HCT116 (cell line): ENCODE results near the gene ERC2. TPM values are rescaled to one million over a fixed set of nuclear protein-coding genes. Genes with fewer than 3 reads are reported as not detected.

Experiments used
- ATAC-seq: fragments of 200-7000 bp; cut with Tn5 transposase; 2 replicates; pipeline ENCODE4 v1.9.1; 2020; ENCODE audit warnings: mild to moderate bottlenecking, moderate library complexity
- BruUV-seq: library from RNA; stranded (reverse); fragments of 400-500 nt; replicated peaks from 2 replicates; lab custom pipeline; 2021; lab: Mats Ljungman, UMichigan
- CTCF ChIA-PET: fragments of 300-600 bp; sonication (Branson Sonifier 250); formaldehyde crosslinking; loops from one replicate; lab custom pipeline; 2021; ENCODE audit warnings: antibody characterized with exemption; lab: Charles Lee
- POLR2A ChIA-PET: fragments of 300-600, 350-600 bp; sonication (Branson Sonifier 250); formaldehyde crosslinking; loops from one replicate; lab custom pipeline; 2021; ENCODE audit warnings: antibody characterized with exemption; lab: Charles Lee
- RAD21 ChIA-PET, 2 experiments: fragments of 300-600 bp; sonication (Branson Sonifier 250); formaldehyde crosslinking; loops; one replicate each; lab custom pipeline; 2023; ENCODE audit warnings: low total read pairs in 2 of 2; ENCODE audit not compliant: uncharacterized antibody in 2 of 2, unreplicated experiment in 2 of 2, low non-redundant PET in 1 of 2; lab: Charles Lee
- DNase-seq: peaks from one replicate; pipeline ENCODE4 v3.0.0-alpha.2; 2010; ENCODE audit warnings: low read depth, low spot score
- H2AFZ ChIP-seq: fragments of 200-600 bp; shearing (Covaris generic), sonication (generic); 2 replicates; pipeline ENCODE4 v1.6.1; 2017; ENCODE audit warnings: low read depth, mixed run types, mixed read lengths, antibody characterized with exemption, low read length; ENCODE audit not compliant: poor library complexity, severe bottlenecking
- H3K27ac ChIP-seq: 2 replicates; pipeline ENCODE4 v1.5.1; 2012; ENCODE audit warnings: low read depth, low read length
- H3K27me3 ChIP-seq: fragments of 200-600 bp; sonication (generic); 2 replicates; pipeline ENCODE4 v1.6.1; 2016; ENCODE audit warnings: mixed run types, low read length, mixed read lengths; ENCODE audit not compliant: insufficient read depth
- H3K36me3 ChIP-seq, 2 experiments: fragments of 200-500 bp in 1 of 2; fragments of 200-600 bp in 1 of 2; sonication (Bioruptor generic) in 1 of 2; sonication (generic) in 1 of 2; 2 replicates each; pipeline versions ENCODE4 v1.5.1 to v1.6.1; 2014 to 2016; ENCODE audit warnings: low read length in 2 of 2, inconsistent platforms in 1 of 2, mixed read lengths in 1 of 2, mixed run types in 1 of 2; ENCODE audit not compliant: insufficient read depth in 2 of 2, control insufficient read depth in 1 of 2
- H3K4me1 ChIP-seq, 2 experiments: fragments of 200-600 bp in 1 of 2; sonication (generic) in 1 of 2; 2 replicates each; pipeline versions ENCODE4 v1.5.1 to v1.6.1; 2012 to 2017; ENCODE audit warnings: low read length in 2 of 2, inconsistent platforms in 1 of 2, mild to moderate bottlenecking in 1 of 2, mixed read lengths in 1 of 2, mixed run types in 1 of 2, moderate library complexity in 1 of 2; ENCODE audit not compliant: insufficient read depth in 2 of 2, control insufficient read depth in 1 of 2
- H3K4me2 ChIP-seq: fragments of 200-600 bp; sonication (generic); 2 replicates; pipeline ENCODE4 v1.6.1; 2017; ENCODE audit warnings: mixed run types, low read length, mixed read lengths
- H3K4me3 ChIP-seq, 2 experiments: fragments of 200-600 bp in 1 of 2; sonication (generic) in 1 of 2; replicated peaks in 1 of 2; 2 replicates each; pipeline ENCODE4 v1.5.1; 2011 to 2016; ENCODE audit warnings: low read length in 2 of 2, control low read depth in 1 of 2, low read depth in 1 of 2, mild to moderate bottlenecking in 1 of 2, mixed read lengths in 1 of 2, mixed run types in 1 of 2
- H3K79me2 ChIP-seq: fragments of 200-600 bp; sonication (generic); 2 replicates; pipeline ENCODE4 v1.6.1; 2017; ENCODE audit warnings: mild to moderate bottlenecking, mixed run types, low read length, moderate library complexity, mixed read lengths; ENCODE audit not compliant: insufficient read depth
- H3K9ac ChIP-seq: fragments of 200-600 bp; sonication (generic); 2 replicates; pipeline ENCODE4 v1.6.1; 2016; ENCODE audit warnings: low read length, mixed read lengths
- H3K9me2 ChIP-seq: fragments of 200-600 bp; sonication (generic), shearing (Covaris generic); 2 replicates; pipeline ENCODE4 v1.6.1; 2017; ENCODE audit warnings: mixed run types, mild to moderate bottlenecking, moderate library complexity; ENCODE audit not compliant: insufficient read depth
- H3K9me3 ChIP-seq, 2 experiments: fragments of 200-500 bp in 1 of 2; fragments of 200-600 bp in 1 of 2; sonication (Bioruptor generic) in 1 of 2; sonication (generic) in 1 of 2; 2 replicates each; pipeline ENCODE4 v1.6.1; 2014 to 2017; ENCODE audit warnings: low read length in 2 of 2, mixed read lengths in 2 of 2, inconsistent platforms in 1 of 2, low read depth in 1 of 2, mild to moderate bottlenecking in 1 of 2, mixed run types in 1 of 2, moderate library complexity in 1 of 2; ENCODE audit not compliant: control insufficient read depth in 1 of 2, insufficient read depth in 1 of 2
- H4K20me1 ChIP-seq: fragments of 200-600 bp; sonication (generic), shearing (Covaris generic); 2 replicates; pipeline ENCODE4 v1.6.1; 2017; ENCODE audit warnings: mixed run types, mild to moderate bottlenecking, moderate library complexity; ENCODE audit not compliant: insufficient read depth
- CBX3 ChIP-seq: IDR thresholded peaks from 2 replicates; pipeline ENCODE4 v1.6.1; 2012; ENCODE audit warnings: low read depth
- EGR1 ChIP-seq: IDR thresholded peaks from 2 replicates; pipeline ENCODE4 v1.6.1; 2012; ENCODE audit warnings: low read depth
- EZH2phosphoT487 ChIP-seq: fragments of 200-600 bp; IDR thresholded peaks from 2 replicates; pipeline ENCODE4 v1.6.1; 2018; ENCODE audit warnings: antibody characterized with exemption, borderline replicate concordance
- FOSL1 ChIP-seq: IDR thresholded peaks from 2 replicates; pipeline ENCODE4 v1.6.1; 2012; ENCODE audit warnings: low read depth
- MAX ChIP-seq: IDR thresholded peaks from 2 replicates; pipeline ENCODE4 v1.6.1; 2012
- POLR2A ChIP-seq: IDR thresholded peaks from 2 replicates; pipeline ENCODE4 v1.7.0; 2011; ENCODE audit warnings: borderline replicate concordance; ENCODE audit not compliant: insufficient read depth, insufficient read length; ENCODE audit errors: extremely low read depth
- POLR2AphosphoS5 ChIP-seq: IDR thresholded peaks from 2 replicates; pipeline ENCODE4 v1.6.1; 2011; ENCODE audit warnings: mild to moderate bottlenecking, low read depth, low read length, moderate library complexity
- RAD21 ChIP-seq: IDR thresholded peaks from 2 replicates; pipeline ENCODE4 v1.6.1; 2012; ENCODE audit warnings: low read depth, mild to moderate bottlenecking
- SP1 ChIP-seq: IDR thresholded peaks from 2 replicates; pipeline ENCODE4 v1.6.1; 2012; ENCODE audit warnings: low read depth
- SRF ChIP-seq: IDR thresholded peaks from 2 replicates; pipeline ENCODE4 v1.6.1; 2012; ENCODE audit warnings: low read depth
- ZFX ChIP-seq: fragments of 450-650 bp; IDR thresholded peaks from 2 replicates; pipeline ENCODE4 v1.6.1; 2017
- intact Hi-C: fragments of 100-400 bp; cut with micrococcal nuclease; formaldehyde crosslinking; loops from 2 replicates; pipeline ENCODE4 v1.10.0; 2022
- total RNA-seq: library from RNA; stranded (reverse); gene quantifications from one replicate; pipeline ENCODE4 v1.2.1, GENCODE V29; 2021; ENCODE audit not compliant: unreplicated experiment
- TF ChIP-seq, protein P1 (sequence below): IDR thresholded peaks from 2 replicates; pipeline ENCODE4 v1.6.1; 2012

Gene ERC2
- total RNA-seq, 1 experiment from 2014 or later, result not detected

DNA sequence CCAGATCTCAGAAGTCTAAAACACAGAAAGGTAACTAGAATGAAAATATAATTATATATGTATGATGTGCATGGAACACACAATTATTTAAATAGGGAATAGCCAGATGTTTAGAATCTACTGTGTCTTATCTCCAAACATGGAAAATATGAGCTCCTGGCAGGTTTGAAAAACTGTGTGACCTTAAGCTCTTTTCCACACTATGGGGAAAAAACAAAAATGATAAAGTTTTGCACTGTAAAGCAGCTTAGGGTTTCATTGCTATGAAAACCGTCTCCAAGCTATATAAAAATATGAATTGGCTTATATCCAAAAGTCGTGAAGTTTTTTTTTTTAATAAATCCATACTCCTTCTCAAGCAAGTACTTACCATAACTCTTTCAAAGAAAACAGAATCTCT lies 159.8 kb downstream of the ERC2 start:
- Histone ChIP-seq H3K4me1 (no peaks in the 10 kb centered on the region), H3K27ac (no peak overlapping the region), H3K4me2 (no peak overlapping the region), H3K79me2 (no peaks in the 10 kb centered on the region), H3K9me2 (no peaks in the 10 kb centered on the region), H4K20me1 (no peaks in the 10 kb centered on the region), H3K4me3 (no peak overlapping the region), H2AFZ (no peak overlapping the region), H3K36me3 (no peaks in the 10 kb centered on the region), H3K9me3 (no peaks in the 10 kb centered on the region), H3K27me3 (peaks cover 16% of the 10 kb centered on the region; the same call in 1 of the 2 replicates), H3K9ac (no peak overlapping the region)
- no peak for TF ChIP-seq CBX3
- no peak for TF ChIP-seq MAX
- TF ChIP-seq, protein P1, sequence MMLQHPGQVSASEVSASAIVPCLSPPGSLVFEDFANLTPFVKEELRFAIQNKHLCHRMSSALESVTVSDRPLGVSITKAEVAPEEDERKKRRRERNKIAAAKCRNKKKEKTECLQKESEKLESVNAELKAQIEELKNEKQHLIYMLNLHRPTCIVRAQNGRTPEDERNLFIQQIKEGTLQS, result no peak
- no peak for TF ChIP-seq SP1
- TF ChIP-seq POLR2A, result no peak
- no peak for TF ChIP-seq SRF
- no peak for TF ChIP-seq POLR2AphosphoS5
- TF ChIP-seq RAD21, result no peak
- TF ChIP-seq ZFX, result no peak
- TF ChIP-seq EGR1, result no peak
- intact Hi-C loops, result no loop called here
- DNase-seq (no peak), ATAC-seq (no peak)
- no TSS peak for BruUV-seq
- ChIA-PET CTCF (no interaction called here), POLR2A (no interaction called here), RAD21 (no interaction called here)

DNA sequence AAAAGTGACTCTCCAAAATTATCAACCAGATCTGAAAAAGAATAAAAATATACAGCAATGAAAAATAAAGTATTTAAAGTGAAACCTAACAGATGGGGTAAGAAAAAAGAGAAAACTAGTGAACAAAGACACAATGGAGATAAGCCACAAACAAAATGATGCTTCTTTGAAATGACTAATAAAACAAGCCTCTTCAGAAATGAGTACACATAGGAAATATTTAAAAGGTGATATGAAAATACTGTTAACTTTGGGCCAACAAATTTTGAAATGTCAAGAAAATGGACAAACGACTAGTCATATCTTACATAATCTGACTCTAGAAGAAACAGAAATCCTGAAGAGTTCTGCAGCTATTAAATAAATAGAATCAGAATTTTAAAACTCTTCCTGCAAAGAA lies 164.2 kb downstream of the ERC2 start:
- no TSS peak for BruUV-seq
- Histone ChIP-seq H3K9me2 (no peaks in the 10 kb centered on the region), H4K20me1 (no peaks in the 10 kb centered on the region), H3K79me2 (no peaks in the 10 kb centered on the region), H3K36me3 (no peaks in the 10 kb centered on the region), H3K4me2 (no peak overlapping the region), H3K4me1 (no peaks in the 10 kb centered on the region), H2AFZ (no peak overlapping the region), H3K9ac (no peak overlapping the region), H3K9me3 (no peaks in the 10 kb centered on the region), H3K4me3 (no peak overlapping the region), H3K27me3 (peaks cover 11% of the 10 kb centered on the region; the same call in 1 of the 2 replicates), H3K27ac (no peak overlapping the region)
- CTCF ChIA-PET, result interaction anchor here (1.3 kb wide), 1 partner anchor 1473 kb away, joined by 4 read pairs; no protein-coding TSS in a partner anchor
- RAD21 ChIA-PET, result no interaction called here
- intact Hi-C loops, result loop anchor here (5.0 kb wide), 2 partner anchors 1452 to 1472 kb away; no protein-coding TSS in a partner anchor
- POLR2A ChIA-PET, result no interaction called here
- DNase-seq (no peak), ATAC-seq (no peak)
- no peak for TF ChIP-seq EZH2phosphoT487
- no peak for TF ChIP-seq SRF
- no peak for TF ChIP-seq FOSL1
